ENCODE results near the gene PSMB5.

Gene PSMB5

DNA sequence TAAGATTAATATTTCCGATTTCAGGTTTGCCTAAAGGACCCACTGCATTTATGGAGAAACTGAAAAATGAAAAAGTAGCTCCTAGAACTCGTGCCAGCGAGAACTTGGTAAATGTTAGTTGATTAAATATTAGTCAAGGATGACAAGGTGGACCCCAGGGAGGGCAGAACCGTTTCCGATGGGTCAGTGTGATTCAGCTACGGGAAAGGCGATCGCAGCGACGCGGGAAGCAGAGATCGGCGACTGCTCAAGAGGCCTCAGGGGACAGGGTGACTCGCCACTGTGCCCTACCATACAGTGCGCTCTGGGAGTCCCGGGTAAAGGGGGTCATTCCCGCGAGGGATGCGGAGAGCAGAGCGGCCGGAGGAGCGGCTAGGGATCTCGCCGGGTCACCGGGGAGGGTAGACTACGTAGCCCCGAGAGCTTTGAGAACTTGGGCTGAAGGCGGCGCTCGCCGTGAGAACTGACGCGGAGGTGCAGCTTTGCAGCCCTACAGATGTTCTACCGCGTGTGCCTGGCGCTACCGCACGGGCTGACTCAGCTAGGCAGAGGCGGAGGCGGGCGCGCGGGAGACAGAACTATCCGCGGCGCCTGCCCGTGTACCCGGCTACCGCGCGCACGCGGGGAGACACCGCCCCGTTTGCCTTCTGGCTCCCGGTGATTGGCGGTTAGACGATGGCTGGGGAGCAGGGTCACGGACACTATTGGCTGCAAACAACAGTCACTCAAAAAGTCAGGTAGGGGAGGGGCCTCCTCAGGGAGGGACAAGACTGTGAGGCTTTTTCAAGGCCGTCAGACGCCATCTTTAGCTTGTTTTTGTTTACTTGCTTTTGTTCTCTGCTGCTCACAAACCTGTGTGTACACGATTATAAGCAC is 27.9 kb downstream of the PSMB5 start (continued):
- TF ChIP-seq ZNF302 (tag by site-specific recombination; IDR thresholded peaks at IDR 0.05; ENCODE audit: low read depth), result no peak
- no peak for TF ChIP-seq ZNF274 (IDR thresholded peaks at IDR 0.05; ENCODE audit: low read length)
- no peak for TF ChIP-seq ZNF274 (tag by site-specific recombination; IDR thresholded peaks at IDR 0.05; ENCODE audit: borderline replicate concordance)
- no peak for TF ChIP-seq ZNF211 (tag by site-specific recombination; IDR thresholded peaks at IDR 0.05; ENCODE audit: low read depth)
- TF ChIP-seq, protein P1, sequence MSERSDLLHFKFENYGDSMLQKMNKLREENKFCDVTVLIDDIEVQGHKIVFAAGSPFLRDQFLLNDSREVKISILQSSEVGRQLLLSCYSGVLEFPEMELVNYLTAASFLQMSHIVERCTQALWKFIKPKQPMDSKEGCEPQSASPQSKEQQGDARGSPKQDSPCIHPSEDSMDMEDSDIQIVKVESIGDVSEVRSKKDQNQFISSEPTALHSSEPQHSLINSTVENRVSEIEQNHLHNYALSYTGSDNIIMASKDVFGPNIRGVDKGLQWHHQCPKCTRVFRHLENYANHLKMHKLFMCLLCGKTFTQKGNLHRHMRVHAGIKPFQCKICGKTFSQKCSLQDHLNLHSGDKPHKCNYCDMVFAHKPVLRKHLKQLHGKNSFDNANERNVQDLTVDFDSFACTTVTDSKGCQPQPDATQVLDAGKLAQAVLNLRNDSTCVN (tag by site-specific recombination; optimal IDR thresholded peaks at IDR 0.05), result peak; percentile 99
- TF ChIP-seq ZNF677 (tag by site-specific recombination; IDR thresholded peaks at IDR 0.05), result no peak
- TF ChIP-seq ZNF423 (tag by site-specific recombination; IDR thresholded peaks at IDR 0.05), result peak; percentile 87
- TF ChIP-seq ZSCAN18 (tag by site-specific recombination; IDR thresholded peaks at IDR 0.05), result no peak
- TF ChIP-seq, protein P2, sequence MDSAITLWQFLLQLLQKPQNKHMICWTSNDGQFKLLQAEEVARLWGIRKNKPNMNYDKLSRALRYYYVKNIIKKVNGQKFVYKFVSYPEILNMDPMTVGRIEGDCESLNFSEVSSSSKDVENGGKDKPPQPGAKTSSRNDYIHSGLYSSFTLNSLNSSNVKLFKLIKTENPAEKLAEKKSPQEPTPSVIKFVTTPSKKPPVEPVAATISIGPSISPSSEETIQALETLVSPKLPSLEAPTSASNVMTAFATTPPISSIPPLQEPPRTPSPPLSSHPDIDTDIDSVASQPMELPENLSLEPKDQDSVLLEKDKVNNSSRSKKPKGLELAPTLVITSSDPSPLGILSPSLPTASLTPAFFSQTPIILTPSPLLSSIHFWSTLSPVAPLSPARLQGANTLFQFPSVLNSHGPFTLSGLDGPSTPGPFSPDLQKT (IDR thresholded peaks at IDR 0.05; ENCODE audit: borderline replicate concordance, low read depth, low read length), result no peak
- TF ChIP-seq ZNF19 (tag by site-specific recombination; IDR thresholded peaks at IDR 0.05; ENCODE audit: low read depth), result no peak
- peak; percentile 42; the same call in 1 of the 2 replicates for TF ChIP-seq ZNF184 (tag by site-specific recombination; IDR thresholded peaks at IDR 0.05)
- TF ChIP-seq PRDM10 (tag by site-specific recombination; IDR thresholded peaks at IDR 0.05), result peak; percentile 83; the same call in 1 of the 2 replicates
- no peak for TF ChIP-seq ZNF221 (tag by site-specific recombination; IDR thresholded peaks at IDR 0.05; ENCODE audit: borderline replicate concordance)
- TF ChIP-seq, protein P3, sequence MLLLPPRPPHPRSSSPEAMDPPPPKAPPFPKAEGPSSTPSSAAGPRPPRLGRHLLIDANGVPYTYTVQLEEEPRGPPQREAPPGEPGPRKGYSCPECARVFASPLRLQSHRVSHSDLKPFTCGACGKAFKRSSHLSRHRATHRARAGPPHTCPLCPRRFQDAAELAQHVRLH (tag by site-specific recombination; IDR thresholded peaks at IDR 0.05), result peak; percentile 85
- no peak for TF ChIP-seq ZBTB7A (tag by site-specific recombination; IDR thresholded peaks at IDR 0.05; ENCODE audit: low read depth)
- no peak for TF ChIP-seq BCL11A (tag by site-specific recombination; IDR thresholded peaks at IDR 0.05; ENCODE audit: low read depth)
- TF ChIP-seq ZNF626 (tag by site-specific recombination; IDR thresholded peaks at IDR 0.05), result no peak
- no peak for TF ChIP-seq ZNF202 (tag by site-specific recombination; IDR thresholded peaks at IDR 0.05; ENCODE audit: borderline replicate concordance)
- TF ChIP-seq TRIM28 (IDR thresholded peaks at IDR 0.05; ENCODE audit: borderline replicate concordance, low read length), result peak; percentile 85; the same call in 1 of the 2 replicates
- no peak for TF ChIP-seq ZNF785 (tag by site-specific recombination; IDR thresholded peaks at IDR 0.05)
- TF ChIP-seq ZNF600 (tag by site-specific recombination; IDR thresholded peaks at IDR 0.05), result peak; percentile 98
- TF ChIP-seq ZNF175 (tag by site-specific recombination; IDR thresholded peaks at IDR 0.05), result no peak
- TF ChIP-seq RBAK (tag by site-specific recombination; IDR thresholded peaks at IDR 0.05), result no peak
- no peak for TF ChIP-seq ZNF37A (tag by site-specific recombination; IDR thresholded peaks at IDR 0.05)
- no peak for TF ChIP-seq BCL6B (tag by site-specific recombination; IDR thresholded peaks at IDR 0.05)
- TF ChIP-seq ZNF350 (tag by site-specific recombination; IDR thresholded peaks at IDR 0.05), result no peak
- no peak for TF ChIP-seq ZNF138 (tag by site-specific recombination; IDR thresholded peaks at IDR 0.05; ENCODE audit: borderline replicate concordance)
- no peak for TF ChIP-seq SALL2 (tag by site-specific recombination; IDR thresholded peaks at IDR 0.05; ENCODE audit: borderline replicate concordance)
- TF ChIP-seq YY1 (tag by site-specific recombination; IDR thresholded peaks at IDR 0.05), result peak; percentile 52; the same call in 1 of the 2 replicates
- no peak for TF ChIP-seq ZNF624 (tag by site-specific recombination; IDR thresholded peaks at IDR 0.05)
- no peak for TF ChIP-seq ZNF501 (tag by site-specific recombination; IDR thresholded peaks at IDR 0.05)
- TF ChIP-seq ZNF112 (tag by site-specific recombination; IDR thresholded peaks at IDR 0.05), result no peak

Data from HEK293 (cell line).